Measurements from ENCODE around the gene HLA-DMB. TPM values are rescaled to one million over a fixed set of nuclear protein-coding genes. Genes with fewer than 3 reads are reported as not detected.

Gene HLA-DMB
- total RNA-seq, 1 experiment from 2014 or later, result 1.1 TPM

- TF ChIP-seq, protein P1, sequence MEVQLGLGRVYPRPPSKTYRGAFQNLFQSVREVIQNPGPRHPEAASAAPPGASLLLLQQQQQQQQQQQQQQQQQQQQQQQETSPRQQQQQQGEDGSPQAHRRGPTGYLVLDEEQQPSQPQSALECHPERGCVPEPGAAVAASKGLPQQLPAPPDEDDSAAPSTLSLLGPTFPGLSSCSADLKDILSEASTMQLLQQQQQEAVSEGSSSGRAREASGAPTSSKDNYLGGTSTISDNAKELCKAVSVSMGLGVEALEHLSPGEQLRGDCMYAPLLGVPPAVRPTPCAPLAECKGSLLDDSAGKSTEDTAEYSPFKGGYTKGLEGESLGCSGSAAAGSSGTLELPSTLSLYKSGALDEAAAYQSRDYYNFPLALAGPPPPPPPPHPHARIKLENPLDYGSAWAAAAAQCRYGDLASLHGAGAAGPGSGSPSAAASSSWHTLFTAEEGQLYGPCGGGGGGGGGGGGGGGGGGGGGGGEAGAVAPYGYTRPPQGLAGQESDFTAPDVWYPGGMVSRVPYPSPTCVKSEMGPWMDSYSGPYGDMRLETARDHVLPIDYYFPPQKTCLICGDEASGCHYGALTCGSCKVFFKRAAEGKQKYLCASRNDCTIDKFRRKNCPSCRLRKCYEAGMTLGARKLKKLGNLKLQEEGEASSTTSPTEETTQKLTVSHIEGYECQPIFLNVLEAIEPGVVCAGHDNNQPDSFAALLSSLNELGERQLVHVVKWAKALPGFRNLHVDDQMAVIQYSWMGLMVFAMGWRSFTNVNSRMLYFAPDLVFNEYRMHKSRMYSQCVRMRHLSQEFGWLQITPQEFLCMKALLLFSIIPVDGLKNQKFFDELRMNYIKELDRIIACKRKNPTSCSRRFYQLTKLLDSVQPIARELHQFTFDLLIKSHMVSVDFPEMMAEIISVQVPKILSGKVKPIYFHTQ (CRISPR knock-in tag; IDR thresholded peaks at IDR 0.05), result 0 out of 2 replicates have a peak, but pooled peaks have one; percentile 18
- TF ChIP-seq NFYB (CRISPR knock-in tag; conservative IDR thresholded peaks at IDR 0.05; ENCODE audit: low read depth) (no peak), RORB (CRISPR knock-in tag; IDR thresholded peaks at IDR 0.05) (no peak), MXD4 (CRISPR knock-in tag; IDR thresholded peaks at IDR 0.05; ENCODE audit: borderline replicate concordance) (no peak), HMGXB4 (CRISPR knock-in tag; IDR thresholded peaks at IDR 0.05) (no peak), ATF1 (CRISPR knock-in tag; IDR thresholded peaks at IDR 0.05) (no peak), ELF4 (CRISPR knock-in tag; IDR thresholded peaks at IDR 0.05; ENCODE audit: low read depth) (no peak), MYBL2 (CRISPR knock-in tag; IDR thresholded peaks at IDR 0.05) (no peak), EMX1 (CRISPR knock-in tag; IDR thresholded peaks at IDR 0.05) (peak; percentile 19; the same call in 1 of the 2 replicates), SMAD3 (CRISPR knock-in tag; IDR thresholded peaks at IDR 0.05; ENCODE audit: borderline replicate concordance) (no peak), NFE2L1 (CRISPR knock-in tag; IDR thresholded peaks at IDR 0.05) (no peak)
- TF ChIP-seq, protein P2, sequence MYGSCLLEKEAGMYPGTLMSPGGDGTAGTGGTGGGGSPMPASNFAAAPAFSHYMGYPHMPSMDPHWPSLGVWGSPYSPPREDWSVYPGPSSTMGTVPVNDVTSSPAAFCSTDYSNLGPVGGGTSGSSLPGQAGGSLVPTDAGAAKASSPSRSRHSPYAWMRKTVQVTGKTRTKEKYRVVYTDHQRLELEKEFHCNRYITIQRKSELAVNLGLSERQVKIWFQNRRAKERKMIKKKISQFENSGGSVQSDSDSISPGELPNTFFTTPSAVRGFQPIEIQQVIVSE (CRISPR knock-in tag; IDR thresholded peaks at IDR 0.05; ENCODE audit: borderline replicate concordance), result no peak
- TF ChIP-seq, protein P3, sequence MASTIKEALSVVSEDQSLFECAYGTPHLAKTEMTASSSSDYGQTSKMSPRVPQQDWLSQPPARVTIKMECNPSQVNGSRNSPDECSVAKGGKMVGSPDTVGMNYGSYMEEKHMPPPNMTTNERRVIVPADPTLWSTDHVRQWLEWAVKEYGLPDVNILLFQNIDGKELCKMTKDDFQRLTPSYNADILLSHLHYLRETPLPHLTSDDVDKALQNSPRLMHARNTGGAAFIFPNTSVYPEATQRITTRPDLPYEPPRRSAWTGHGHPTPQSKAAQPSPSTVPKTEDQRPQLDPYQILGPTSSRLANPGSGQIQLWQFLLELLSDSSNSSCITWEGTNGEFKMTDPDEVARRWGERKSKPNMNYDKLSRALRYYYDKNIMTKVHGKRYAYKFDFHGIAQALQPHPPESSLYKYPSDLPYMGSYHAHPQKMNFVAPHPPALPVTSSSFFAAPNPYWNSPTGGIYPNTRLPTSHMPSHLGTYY (CRISPR knock-in tag; IDR thresholded peaks at IDR 0.05), result no peak
- TF ChIP-seq, protein P4, sequence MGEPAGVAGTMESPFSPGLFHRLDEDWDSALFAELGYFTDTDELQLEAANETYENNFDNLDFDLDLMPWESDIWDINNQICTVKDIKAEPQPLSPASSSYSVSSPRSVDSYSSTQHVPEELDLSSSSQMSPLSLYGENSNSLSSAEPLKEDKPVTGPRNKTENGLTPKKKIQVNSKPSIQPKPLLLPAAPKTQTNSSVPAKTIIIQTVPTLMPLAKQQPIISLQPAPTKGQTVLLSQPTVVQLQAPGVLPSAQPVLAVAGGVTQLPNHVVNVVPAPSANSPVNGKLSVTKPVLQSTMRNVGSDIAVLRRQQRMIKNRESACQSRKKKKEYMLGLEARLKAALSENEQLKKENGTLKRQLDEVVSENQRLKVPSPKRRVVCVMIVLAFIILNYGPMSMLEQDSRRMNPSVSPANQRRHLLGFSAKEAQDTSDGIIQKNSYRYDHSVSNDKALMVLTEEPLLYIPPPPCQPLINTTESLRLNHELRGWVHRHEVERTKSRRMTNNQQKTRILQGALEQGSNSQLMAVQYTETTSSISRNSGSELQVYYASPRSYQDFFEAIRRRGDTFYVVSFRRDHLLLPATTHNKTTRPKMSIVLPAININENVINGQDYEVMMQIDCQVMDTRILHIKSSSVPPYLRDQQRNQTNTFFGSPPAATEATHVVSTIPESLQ (CRISPR knock-in tag; IDR thresholded peaks at IDR 0.05), result no peak
Measured at GRCh38 chr6:32971242-32971580, 30.4 kb upstream of the HLA-DMB start (continued).

DNA sequence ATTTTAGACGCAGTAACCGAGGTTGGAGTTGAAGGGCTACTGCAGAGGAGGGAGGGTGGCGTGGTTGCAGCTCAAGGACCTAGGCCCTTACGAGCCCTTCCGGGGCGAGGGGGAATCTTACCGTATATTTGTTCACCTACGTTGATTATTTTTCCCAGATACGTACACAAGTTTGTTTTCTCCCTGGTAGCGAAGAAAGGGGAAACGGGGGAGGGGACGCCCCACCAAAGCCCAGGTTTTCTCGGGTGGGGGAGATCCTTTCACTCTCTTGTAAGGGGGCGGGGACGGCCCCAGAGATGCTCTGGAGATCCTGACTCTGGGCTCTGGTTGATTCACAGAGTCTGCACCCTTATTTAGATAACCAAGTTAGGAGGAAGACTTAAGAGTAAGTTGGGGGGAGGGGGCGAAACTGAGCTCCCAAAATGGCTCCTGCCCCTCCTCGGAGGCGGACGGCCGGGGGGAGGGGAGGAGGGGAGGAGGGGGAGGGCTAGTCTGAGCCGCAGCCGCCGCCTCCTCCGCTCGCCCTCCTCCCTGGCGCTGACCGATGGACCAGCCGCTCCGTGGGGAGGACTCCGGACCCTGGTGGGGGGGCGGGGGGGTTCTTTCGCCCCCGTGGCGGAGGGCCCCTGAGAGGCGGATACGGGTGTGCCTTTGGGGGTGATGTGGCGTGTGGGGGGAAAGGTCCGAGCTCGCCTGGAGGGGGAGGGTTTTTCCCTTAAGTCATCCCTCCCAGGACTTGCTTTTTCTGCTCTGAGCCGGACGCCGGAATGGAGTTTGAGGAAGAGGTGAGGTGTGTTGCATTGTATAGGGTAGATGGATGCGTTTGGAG, 29.8 kb upstream of the HLA-DMB start:
- Mint-ChIP-seq H3K27ac (peak overlapping the region; percentile 100), H3K4me1 (peaks cover 24% of the 10 kb centered on the region), H3K36me3 (peaks cover 55% of the 10 kb centered on the region), H3K27me3 (ENCODE audit: low read depth) (peaks cover 4% of the 10 kb centered on the region; the same call in 1 of the 2 replicates), H3K9me3 (no peaks in the 10 kb centered on the region), H3K4me3 (peak overlapping the region; percentile 98)
- DNase-seq (ENCODE audit: low spot score), result peak; percentile 78
- ATAC-seq, result 0 out of 2 replicates have a peak, but pooled peaks have one; percentile 0
- POLR2A ChIA-PET, result interaction anchor here (0.6 to 7.0 kb wide), 17 partner anchors 12 to 1979 kb away, joined by 3 to 146 read pairs (median 5); partner anchors contain the start of genes HLA-DMA, HLA-DMB, HMGA1 and PSMB8
- CTCF ChIA-PET, result interaction anchor here (0.7 to 11.8 kb wide), 11 partner anchors 14 to 698 kb away, joined by 3 to 205 read pairs (median 6); partner anchors contain the start of genes HLA-DMA and TAP2
- TF ChIP-seq, protein P5, sequence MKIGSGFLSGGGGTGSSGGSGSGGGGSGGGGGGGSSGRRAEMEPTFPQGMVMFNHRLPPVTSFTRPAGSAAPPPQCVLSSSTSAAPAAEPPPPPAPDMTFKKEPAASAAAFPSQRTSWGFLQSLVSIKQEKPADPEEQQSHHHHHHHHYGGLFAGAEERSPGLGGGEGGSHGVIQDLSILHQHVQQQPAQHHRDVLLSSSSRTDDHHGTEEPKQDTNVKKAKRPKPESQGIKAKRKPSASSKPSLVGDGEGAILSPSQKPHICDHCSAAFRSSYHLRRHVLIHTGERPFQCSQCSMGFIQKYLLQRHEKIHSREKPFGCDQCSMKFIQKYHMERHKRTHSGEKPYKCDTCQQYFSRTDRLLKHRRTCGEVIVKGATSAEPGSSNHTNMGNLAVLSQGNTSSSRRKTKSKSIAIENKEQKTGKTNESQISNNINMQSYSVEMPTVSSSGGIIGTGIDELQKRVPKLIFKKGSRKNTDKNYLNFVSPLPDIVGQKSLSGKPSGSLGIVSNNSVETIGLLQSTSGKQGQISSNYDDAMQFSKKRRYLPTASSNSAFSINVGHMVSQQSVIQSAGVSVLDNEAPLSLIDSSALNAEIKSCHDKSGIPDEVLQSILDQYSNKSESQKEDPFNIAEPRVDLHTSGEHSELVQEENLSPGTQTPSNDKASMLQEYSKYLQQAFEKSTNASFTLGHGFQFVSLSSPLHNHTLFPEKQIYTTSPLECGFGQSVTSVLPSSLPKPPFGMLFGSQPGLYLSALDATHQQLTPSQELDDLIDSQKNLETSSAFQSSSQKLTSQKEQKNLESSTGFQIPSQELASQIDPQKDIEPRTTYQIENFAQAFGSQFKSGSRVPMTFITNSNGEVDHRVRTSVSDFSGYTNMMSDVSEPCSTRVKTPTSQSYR (CRISPR knock-in tag; IDR thresholded peaks at IDR 0.05), result no peak
- peak; percentile 21; the same call in 1 of the 2 replicates for TF ChIP-seq EMX1 (CRISPR knock-in tag; IDR thresholded peaks at IDR 0.05)
- no peak for TF ChIP-seq ZSCAN18 (CRISPR knock-in tag; IDR thresholded peaks at IDR 0.05)
- 0 out of 2 replicates have a peak, but pooled peaks have one; percentile 49 for TF ChIP-seq ZNF671 (CRISPR knock-in tag; IDR thresholded peaks at IDR 0.05)
- TF ChIP-seq TEAD1 (CRISPR knock-in tag; IDR thresholded peaks at IDR 0.05), result no peak
- TF ChIP-seq, protein P1 (CRISPR knock-in tag; IDR thresholded peaks at IDR 0.05), result peak; percentile 69; the same call in 1 of the 2 replicates

All from WTC11 (cell line).